Esophagus muscularis mucosa (tissue), 4 donors: ENCODE results near the gene POLD4. TPM values are rescaled to one million over a fixed set of nuclear protein-coding genes. Genes with fewer than 3 reads are reported as not detected.

ENCODE experiments used
- DNase-seq: peaks from one replicate; pipeline ENCODE4 v3.0.0-alpha.2; 2017; ENCODE audit errors: extremely low spot score
- H3K27ac ChIP-seq, 4 donors: fragments of 200-600 bp; sonication (generic); replicated peaks in 1 of 4; 1 replicate in 3 of 4; 2 replicates in 1 of 4; pipeline ENCODE4 v1.5.1; 2016 to 2019; ENCODE audit warnings: mild to moderate bottlenecking in 1 of 4
- H3K27me3 ChIP-seq, 4 donors: fragments of 200-600 bp; sonication (generic); one replicate each; pipeline versions ENCODE4 v1.5.1 to v1.6.0; 2016 to 2019
- H3K36me3 ChIP-seq, 4 donors: fragments of 200-600 bp; sonication (generic); one replicate each; pipeline ENCODE4 v1.5.1; 2016 to 2019
- H3K4me1 ChIP-seq, 4 donors: fragments of 200-600 bp; sonication (generic); one replicate each; pipeline ENCODE4 v1.5.1; 2016 to 2019
- H3K4me3 ChIP-seq, 4 donors: fragments of 200-600 bp; sonication (generic); 1 replicate in 2 of 4; 2 replicates in 2 of 4; pipeline ENCODE4 v1.5.1; 2016 to 2019; ENCODE audit warnings: mild to moderate bottlenecking in 4 of 4, moderate library complexity in 1 of 4
- H3K9me3 ChIP-seq, 4 donors: fragments of 200-600 bp; sonication (generic); 1 replicate in 3 of 4; 2 replicates in 1 of 4; pipeline ENCODE4 v1.5.1; 2016 to 2019
- CTCF ChIP-seq, 3 experiments: fragments of 200-600 bp in 2 of 3; fragments of 450-650 bp in 1 of 3; sonication (generic) in 2 of 3; IDR thresholded peaks; one replicate each; pipeline ENCODE4 v1.5.1; 2017 to 2019; ENCODE audit warnings: antibody characterized with exemption in 3 of 3, mild to moderate bottlenecking in 2 of 3, moderate library complexity in 1 of 3
- EP300 ChIP-seq: sonication (generic); formaldehyde crosslinking; IDR thresholded peaks from one replicate; pipeline ENCODE4 v1.6.1; 2017; ENCODE audit warnings: antibody characterized with exemption
- POLR2A ChIP-seq: fragments of 450-650 bp; IDR thresholded peaks from one replicate; pipeline ENCODE4 v1.6.1; 2017; ENCODE audit warnings: antibody characterized with exemption, moderate library complexity, mild to moderate bottlenecking, low read depth
- POLR2AphosphoS5 ChIP-seq, 2 donors: sonication (generic); formaldehyde crosslinking; IDR thresholded peaks; one replicate each; pipeline ENCODE4 v1.6.1; 2017; ENCODE audit warnings: antibody characterized with exemption in 2 of 2
- WGBS: methylation state at CpG from one replicate; pipeline ENCODE4 v1.1.5; 2018; 5-methylcytosine and 5-hydroxymethylcytosine counted together
- intact Hi-C: fragments of 100-400 bp; cut with DNase I; formaldehyde crosslinking; loops from one replicate; pipeline ENCODE4 v1.15.1; 2023
- total RNA-seq, 4 donors: library from RNA; depleted of rRNA; stranded (reverse); fragments of >200 nt; gene quantifications; one replicate each; pipeline versions ENCODE4 v1.1.0 to v1.2.1, GENCODE V29; 2016

POLD4 gene
- total RNA-seq, 4 donors from 2014 or later = 77.2 to 106 (median 83.1) TPM

- WGBS = 91% methylated on average over 3 of the region's 3 CpGs
- no peaks in the 10 kb centered on the region for H3K4me1 ChIP-seq
- no peak for DNase-seq
- H3K36me3 ChIP-seq = peaks cover 0 to 21% (median 3%) of the 10 kb centered on the region in 4 donors
- H3K27me3 ChIP-seq = no peaks in the 10 kb centered on the region
- no peak overlapping the region for H3K4me3 ChIP-seq
- no peaks in the 10 kb centered on the region for H3K9me3 ChIP-seq
- TF ChIP-seq EP300 (no peak), CTCF (IDR thresholded peaks at IDR 0.05) (no peak), POLR2A (no peak), POLR2AphosphoS5 (IDR thresholded peaks at IDR 0.05) (no peak)
- no peak overlapping the region for H3K27ac ChIP-seq
- intact Hi-C loops = no loop called here
These were observed 16.1 kb downstream of the POLD4 start for GRCh38 chr11:67337257-67337656.

- peaks cover 0 to 23% (median 6%) of the 10 kb centered on the region in 4 donors for H3K36me3 ChIP-seq
- H3K9me3 ChIP-seq = no peaks in the 10 kb centered on the region
- no peak for TF ChIP-seq POLR2AphosphoS5 (IDR thresholded peaks at IDR 0.05)
- no peak for TF ChIP-seq EP300
- no peak for TF ChIP-seq POLR2A
- TF ChIP-seq CTCF (IDR thresholded peaks at IDR 0.05) = no peak
- no peaks in the 10 kb centered on the region for H3K4me1 ChIP-seq
- no peak overlapping the region for H3K4me3 ChIP-seq
- DNase-seq = no peak
- 87% methylated on average over 6 of the region's 6 CpGs for WGBS
- intact Hi-C loops = no loop called here
- no peak overlapping the region for H3K27ac ChIP-seq
- H3K27me3 ChIP-seq = no peaks in the 10 kb centered on the region
These were observed 21.2 kb downstream of the POLD4 start for GRCh38 chr11:67332081-67332691.

GRCh38 chr11:67323526-67323925 lies 29.8 kb downstream of the POLD4 start:
- intact Hi-C loops = no loop called here
- peaks cover 6 to 23% (median 22%) of the 10 kb centered on the region in 4 donors for H3K4me1 ChIP-seq
- no peaks in the 10 kb centered on the region for H3K27me3 ChIP-seq
- WGBS = 92% methylated on average over 6 of the region's 7 CpGs
- H3K27ac ChIP-seq = no peak overlapping the region
- DNase-seq = no peak
- no peak for TF ChIP-seq EP300
- no peak for TF ChIP-seq POLR2AphosphoS5 (IDR thresholded peaks at IDR 0.05)
- peaks cover 0 to 19% (median 4%) of the 10 kb centered on the region in 4 donors for H3K36me3 ChIP-seq
- no peak overlapping the region for H3K4me3 ChIP-seq
- no peaks in the 10 kb centered on the region for H3K9me3 ChIP-seq

- no peak overlapping the region for H3K27ac ChIP-seq
- H3K27me3 ChIP-seq = no peaks in the 10 kb centered on the region
- H3K4me3 ChIP-seq = no peak overlapping the region
- H3K4me1 ChIP-seq = peaks cover 11 to 31% (median 27%) of the 10 kb centered on the region in 4 donors
- peaks cover 0 to 18% (median 4%) of the 10 kb centered on the region in 4 donors for H3K36me3 ChIP-seq
- DNase-seq = no peak
- intact Hi-C loops = no loop called here
- H3K9me3 ChIP-seq = no peaks in the 10 kb centered on the region
- TF ChIP-seq POLR2AphosphoS5 (IDR thresholded peaks at IDR 0.05) = no peak
- WGBS = 96% methylated on average over 3 of the region's 3 CpGs
These were observed 31.3 kb downstream of the POLD4 start for GRCh38 chr11:67322049-67322448.

GRCh38 chr11:67321313-67321871 lies 32.0 kb downstream of the POLD4 start:
- Histone ChIP-seq H3K4me1 (peaks cover 16 to 37% (median 31%) of the 10 kb centered on the region in 4 donors), H3K4me3 (no peak overlapping the region), H3K27ac (no peak overlapping the region), H3K36me3 (peaks cover 0 to 18% (median 4%) of the 10 kb centered on the region in 4 donors), H3K9me3 (no peaks in the 10 kb centered on the region), H3K27me3 (no peaks in the 10 kb centered on the region)
- intact Hi-C loops = no loop called here
- TF ChIP-seq CTCF (IDR thresholded peaks at IDR 0.05) = no peak
- TF ChIP-seq EP300 = no peak
- no peak for DNase-seq
- WGBS = 85% methylated on average over 6 of the region's 6 CpGs
